Measurements from ENCODE around the gene TAF1B. TPM values are rescaled to one million over a fixed set of nuclear protein-coding genes. Genes with fewer than 3 reads are reported as not detected.

The TAF1B gene
- total and polyA plus RNA-seq, 7 donors: 2.7 to 7.6 (median 5.7) TPM

DNA sequence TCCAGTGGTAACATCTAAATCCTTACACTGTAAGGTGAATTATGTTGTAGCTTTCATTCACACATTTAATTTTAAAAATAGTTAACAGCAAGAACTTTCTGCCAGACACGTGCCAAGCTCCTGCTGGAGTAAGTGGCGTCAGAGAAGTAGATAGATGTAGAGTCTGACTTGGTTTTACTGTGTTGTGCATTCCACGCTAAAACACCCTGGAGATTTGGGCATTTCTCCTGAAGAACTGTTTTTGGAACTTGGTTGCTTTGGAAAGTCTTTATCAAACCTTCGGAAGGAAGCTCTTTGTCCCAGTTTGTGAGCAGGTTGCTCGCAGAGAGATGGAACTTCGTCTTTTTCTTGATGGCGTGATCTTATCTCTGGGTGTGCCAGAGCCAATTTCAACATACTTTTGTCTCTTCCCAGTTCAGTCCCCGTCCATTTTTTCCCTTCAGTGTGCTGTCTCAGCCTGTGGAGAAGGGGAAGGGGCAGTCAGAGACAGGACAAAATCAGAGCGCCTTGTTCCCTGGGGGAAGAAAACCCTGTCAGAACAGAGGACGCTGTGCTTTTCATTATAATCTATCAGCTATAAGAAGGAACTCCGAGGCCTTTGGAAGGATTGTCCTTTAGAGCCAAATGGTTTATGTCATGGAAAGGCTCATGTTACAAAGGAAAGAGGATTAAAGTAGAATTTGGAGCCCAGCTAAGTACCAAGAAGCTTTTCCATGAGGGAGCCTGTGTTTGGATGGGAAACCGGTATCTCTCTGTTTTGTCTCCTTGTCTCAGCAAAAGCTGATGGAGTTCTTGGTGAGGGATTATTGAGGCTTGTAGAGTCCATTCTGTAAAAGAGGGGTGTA is 127.1 kb downstream of the TAF1B start:
- no peaks in the 10 kb centered on the region for H3K27me3 ChIP-seq (ENCODE audit: insufficient read depth in 3 of 3, low read length in 2 of 3)
- H3K4me1 ChIP-seq: no peaks in the 10 kb centered on the region
- intact Hi-C loops (cut with DNase I): no loop called here
- no peak overlapping the region for H3K4me3 ChIP-seq
- TF ChIP-seq, protein P1, sequence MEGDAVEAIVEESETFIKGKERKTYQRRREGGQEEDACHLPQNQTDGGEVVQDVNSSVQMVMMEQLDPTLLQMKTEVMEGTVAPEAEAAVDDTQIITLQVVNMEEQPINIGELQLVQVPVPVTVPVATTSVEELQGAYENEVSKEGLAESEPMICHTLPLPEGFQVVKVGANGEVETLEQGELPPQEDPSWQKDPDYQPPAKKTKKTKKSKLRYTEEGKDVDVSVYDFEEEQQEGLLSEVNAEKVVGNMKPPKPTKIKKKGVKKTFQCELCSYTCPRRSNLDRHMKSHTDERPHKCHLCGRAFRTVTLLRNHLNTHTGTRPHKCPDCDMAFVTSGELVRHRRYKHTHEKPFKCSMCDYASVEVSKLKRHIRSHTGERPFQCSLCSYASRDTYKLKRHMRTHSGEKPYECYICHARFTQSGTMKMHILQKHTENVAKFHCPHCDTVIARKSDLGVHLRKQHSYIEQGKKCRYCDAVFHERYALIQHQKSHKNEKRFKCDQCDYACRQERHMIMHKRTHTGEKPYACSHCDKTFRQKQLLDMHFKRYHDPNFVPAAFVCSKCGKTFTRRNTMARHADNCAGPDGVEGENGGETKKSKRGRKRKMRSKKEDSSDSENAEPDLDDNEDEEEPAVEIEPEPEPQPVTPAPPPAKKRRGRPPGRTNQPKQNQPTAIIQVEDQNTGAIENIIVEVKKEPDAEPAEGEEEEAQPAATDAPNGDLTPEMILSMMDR (IDR thresholded peaks at IDR 0.05): no peak
- peaks cover 0 to 12% of the 10 kb centered on the region in 2 donors for H3K36me3 ChIP-seq (ENCODE audit: insufficient read depth in 1 of 2, low read depth in 1 of 2)
- H3K27ac ChIP-seq: no peak overlapping the region
- WGBS, 3 donors: 65 to 67% (median 67%) methylated on average over 12 of the region's 12 CpGs
- no peak for DNase-seq
- H3K9me3 ChIP-seq: no peaks in the 10 kb centered on the region
- ATAC-seq: no peak

DNA sequence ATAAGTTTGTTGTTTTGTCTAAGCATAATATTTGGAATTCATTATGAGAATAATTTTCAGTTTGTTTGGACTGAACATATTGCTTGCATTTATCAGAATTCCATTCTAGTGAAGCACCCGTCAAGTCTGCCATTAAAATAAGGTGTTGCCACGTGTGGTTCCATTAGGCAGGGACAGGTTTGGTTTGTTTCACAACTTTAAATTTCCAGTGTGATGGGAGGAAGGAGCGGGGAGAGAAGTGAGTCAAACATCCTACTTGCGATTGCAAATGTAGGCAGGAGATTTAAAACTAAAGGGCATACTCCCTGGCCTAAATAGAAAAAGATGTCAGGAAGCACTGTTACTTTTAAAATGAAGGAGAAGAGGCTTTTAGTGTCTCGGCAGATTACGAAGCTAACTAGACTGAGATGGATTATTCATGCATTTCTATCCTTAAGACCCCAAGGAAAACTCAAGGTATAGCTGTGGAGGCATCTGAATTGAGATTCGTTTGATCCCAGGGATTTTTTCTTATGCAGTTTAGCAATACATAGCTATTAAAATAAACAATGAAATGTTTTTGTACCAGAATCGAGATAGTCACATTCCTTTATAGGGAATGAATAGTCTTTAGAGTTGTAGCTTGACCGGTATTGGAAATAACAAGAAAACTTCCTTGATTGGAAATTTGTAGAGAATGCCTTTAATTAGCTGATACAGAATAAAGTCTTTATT is 128.0 kb downstream of the TAF1B start:
- Histone ChIP-seq H3K9me3 (no peaks in the 10 kb centered on the region), H3K4me3 (no peak overlapping the region), H3K4me1 (peaks cover 6% of the 10 kb centered on the region), H3K36me3 (ENCODE audit: insufficient read depth in 1 of 2, low read depth in 1 of 2) (peaks cover 0 to 4% of the 10 kb centered on the region in 2 donors), H3K27ac (no peak overlapping the region), H3K27me3 (ENCODE audit: insufficient read depth in 3 of 3, low read length in 2 of 3) (no peaks in the 10 kb centered on the region)
- TF ChIP-seq, protein P1 (IDR thresholded peaks at IDR 0.05): no peak
- intact Hi-C loops (cut with DNase I): no loop called here
- 89 to 91% (median 90%) methylated on average over 9 of the region's 9 CpGs for WGBS, 3 donors
- ATAC-seq (no peak), DNase-seq (no peak)

DNA sequence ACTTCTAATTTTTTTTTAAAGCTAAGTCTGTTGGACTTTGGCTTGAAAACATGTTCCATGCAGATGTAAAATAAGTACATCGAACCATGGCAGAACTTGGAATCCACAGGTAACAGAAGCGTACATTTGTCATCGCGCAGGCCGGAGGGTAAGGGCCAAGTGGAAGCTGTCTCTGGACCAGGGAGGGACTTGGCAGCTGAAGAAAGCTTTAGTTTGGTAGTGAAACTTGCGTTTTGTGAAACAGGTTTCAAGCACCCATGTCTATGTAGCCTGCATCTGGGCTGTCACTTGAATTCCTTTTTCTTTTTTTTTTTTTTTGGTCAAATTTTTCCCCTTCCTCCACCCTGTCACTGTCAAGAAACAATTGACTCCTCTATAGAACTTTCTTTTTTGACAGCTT is 128.6 kb downstream of the TAF1B start:
- TF ChIP-seq, protein P1 (IDR thresholded peaks at IDR 0.05): no peak
- ATAC-seq (no peak), DNase-seq (no peak)
- Histone ChIP-seq H3K4me3 (no peak overlapping the region), H3K27ac (no peak overlapping the region), H3K36me3 (ENCODE audit: insufficient read depth in 1 of 2, low read depth in 1 of 2) (no peaks in the 10 kb centered on the region), H3K9me3 (no peaks in the 10 kb centered on the region), H3K27me3 (ENCODE audit: insufficient read depth in 3 of 3, low read length in 2 of 3) (no peaks in the 10 kb centered on the region), H3K4me1 (peaks cover 12% of the 10 kb centered on the region)
- 94 to 95% (median 95%) methylated on average over 6 of the region's 6 CpGs for WGBS, 3 donors
- intact Hi-C loops (cut with DNase I): no loop called here

DNA sequence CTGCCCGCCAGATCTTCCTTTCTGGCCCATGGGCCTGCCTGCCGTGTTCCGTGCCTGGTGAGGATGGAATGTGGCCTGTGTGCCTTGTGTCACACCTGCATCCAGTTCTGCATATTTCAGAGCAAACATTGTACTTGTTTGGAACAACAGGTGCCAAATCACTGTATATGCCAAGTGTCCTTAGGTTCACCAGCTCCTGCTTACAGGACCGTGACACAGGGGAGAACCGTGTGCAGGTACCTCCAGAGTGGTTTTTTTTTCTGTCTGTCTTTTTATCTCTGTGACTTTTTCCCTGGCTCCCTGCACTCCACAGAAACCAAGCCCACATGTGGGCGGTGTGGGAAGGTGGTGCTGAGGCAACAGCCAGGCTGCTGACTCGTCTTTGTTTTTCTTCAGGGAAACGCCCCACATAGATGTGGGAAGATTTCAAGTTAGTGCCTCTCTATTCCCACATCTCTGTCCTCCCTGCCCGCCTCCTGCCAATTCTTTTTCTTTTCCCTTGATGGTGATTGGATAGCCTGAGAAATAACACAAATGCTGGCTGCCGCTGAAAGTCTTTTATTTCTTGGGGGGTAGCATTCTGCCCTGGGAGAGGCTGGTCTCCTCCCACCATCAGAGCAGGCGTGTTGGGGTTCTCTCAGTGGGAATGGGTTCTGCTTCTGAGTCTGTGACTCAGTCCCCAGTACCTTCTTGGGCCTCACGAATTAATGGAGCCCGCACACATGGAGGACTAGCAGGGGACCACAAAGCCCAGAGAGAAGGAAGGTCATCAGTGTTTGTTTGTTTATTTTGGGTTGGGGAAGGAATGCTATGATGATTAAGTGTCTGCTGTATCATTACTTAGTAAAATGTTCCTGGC is 129.6 kb downstream of the TAF1B start:
- Histone ChIP-seq H3K4me3 (no peak overlapping the region), H3K27me3 (ENCODE audit: insufficient read depth in 3 of 3, low read length in 2 of 3) (no peaks in the 10 kb centered on the region), H3K9me3 (no peaks in the 10 kb centered on the region), H3K27ac (no peak overlapping the region), H3K36me3 (ENCODE audit: insufficient read depth in 1 of 2, low read depth in 1 of 2) (no peaks in the 10 kb centered on the region), H3K4me1 (peaks cover 12% of the 10 kb centered on the region)
- intact Hi-C loops (cut with DNase I): no loop called here
- ATAC-seq (no peak), DNase-seq (peak in 1 of 2 donors; percentile 40)
- WGBS, 3 donors: 80 to 86% (median 84%) methylated on average over 13 of the region's 13 CpGs
- TF ChIP-seq, protein P1 (IDR thresholded peaks at IDR 0.05): no peak
